NCI-H1694 (cell line): Measurements from ENCODE around the gene ANKHD1.
A peak's percentile ranks its signal among the peaks of the same experiment; 100 is the strongest.

Experiments used
- DNase-seq: peaks from one replicate; lab custom pipeline; 2025; lab: John Stamatoyannopoulos, UW

The ANKHD1 gene

GRCh38 chr5:140401362-140402257 is at the start of gene ANKHD1:
ANKHD1 (plus strand) TSS chr5:140401833; CDS start chr5:140401968, 135 bp downstream.
- DNase-seq, result peak; percentile 99

- no peak for DNase-seq
These were observed 46.1 kb upstream of the ANKHD1 start for GRCh38 chr5:140355546-140355945.

GRCh38 chr5:140356853-140357725 is 44.5 kb upstream of the ANKHD1 start:
- no peak for DNase-seq

GRCh38 chr5:140357726-140358093 is 43.9 kb upstream of the ANKHD1 start:
- DNase-seq, result peak; percentile 54

GRCh38 chr5:140358738-140359310 is 42.8 kb upstream of the ANKHD1 start:
- DNase-seq, result peak; percentile 6

GRCh38 chr5:140360101-140360500 is 41.5 kb upstream of the ANKHD1 start, which contains the start of gene SLC4A9:
SLC4A9 (plus strand) TSS chr5:140360194; CDS start chr5:140360237, 43 bp downstream.
- no peak for DNase-seq

GRCh38 chr5:140360681-140361479 is 40.8 kb upstream of the ANKHD1 start:
- DNase-seq, result no peak

GRCh38 chr5:140361901-140362300 is 39.7 kb upstream of the ANKHD1 start:
- DNase-seq, result no peak

- DNase-seq, result no peak
These were observed 39.3 kb upstream of the ANKHD1 start for GRCh38 chr5:140362311-140362710.

GRCh38 chr5:140362875-140363630 is 38.6 kb upstream of the ANKHD1 start:
- peak; percentile 10 for DNase-seq

GRCh38 chr5:140363631-140364471 is 37.8 kb upstream of the ANKHD1 start:
- DNase-seq, result no peak

- no peak for DNase-seq
These were observed 37.2 kb upstream of the ANKHD1 start for GRCh38 chr5:140364472-140364765.

GRCh38 chr5:140365282-140365681 is 36.4 kb upstream of the ANKHD1 start:
- DNase-seq, result no peak

- no peak for DNase-seq
These were observed 35.7 kb upstream of the ANKHD1 start for GRCh38 chr5:140365941-140366340.

GRCh38 chr5:140366589-140367255 is 34.9 kb upstream of the ANKHD1 start:
- no peak for DNase-seq

GRCh38 chr5:140367256-140368013 is 34.2 kb upstream of the ANKHD1 start:
- no peak for DNase-seq

GRCh38 chr5:140371356-140372151 is 30.1 kb upstream of the ANKHD1 start:
- DNase-seq, result no peak

GRCh38 chr5:140372971-140373487 is 28.6 kb upstream of the ANKHD1 start:
- DNase-seq, result peak; percentile 49
